Tibial nerve (tissue), 3 donors: ENCODE results near the gene UNC45A.

Source experiments
- CTCF ChIP-seq, 5 experiments: fragments of 200-600 bp in 3 of 5; fragments of 450-650 bp in 2 of 5; sonication (generic) in 3 of 5; IDR thresholded peaks; one replicate each; pipeline ENCODE4 v1.5.1; 2016 to 2019; ENCODE audit warnings: antibody characterized with exemption in 5 of 5, mild to moderate bottlenecking in 3 of 5, moderate library complexity in 2 of 5
- POLR2A ChIP-seq, 2 donors: fragments of 450-650 bp; IDR thresholded peaks; one replicate each; pipeline ENCODE4 v1.6.1; 2017; ENCODE audit warnings: antibody characterized with exemption in 2 of 2, mild to moderate bottlenecking in 2 of 2, moderate library complexity in 2 of 2

GRCh38 chr15:90909976-90910375, 25.1 kb upstream of the UNC45A start:
- no peak for TF ChIP-seq CTCF (IDR thresholded peaks at IDR 0.05)
- no peak for TF ChIP-seq POLR2A (IDR thresholded peaks at IDR 0.05)
